ENCODE data around the gene GDF7. TPM values are rescaled to one million over a fixed set of nuclear protein-coding genes. Genes with fewer than 3 reads are reported as not detected.

GDF7 gene
- total and polyA plus RNA-seq, 2 experiments from 2014 or later, result 0.24 to 0.37 TPM

GRCh38 chr2:20618886-20619521 is 47.9 kb upstream of the GDF7 start:
- Histone ChIP-seq H3K79me2 (no peaks in the 10 kb centered on the region), H3K9me3 (ENCODE audit: low read depth) (no peaks in the 10 kb centered on the region), H3K9me2 (replicated peaks; ENCODE audit: insufficient read depth) (no peaks in the 10 kb centered on the region), H3K27ac (peak overlapping the region; percentile 96), H3K36me3 (replicated peaks; ENCODE audit: insufficient read depth, low read depth) (no peaks in the 10 kb centered on the region), H3K4me3 (no peak overlapping the region), H4K20me1 (ENCODE audit: insufficient read depth, poor library complexity, severe bottlenecking) (no peaks in the 10 kb centered on the region), H3K27me3 (no peaks in the 10 kb centered on the region), H3K4me2 (no peak overlapping the region), H3K4me1 (ENCODE audit: insufficient read depth) (peaks cover 42% of the 10 kb centered on the region), H2AFZ (no peak overlapping the region)
- DNase-seq (ENCODE audit: low spot score), result no peak
- 90% methylated on average over 15 of the region's 15 CpGs for WGBS (ENCODE audit: low lambda C conversion rate, missing lambda C conversion rate)
- no peak for TF ChIP-seq EZH2 (IDR thresholded peaks at IDR 0.05; ENCODE audit: borderline replicate concordance)
- TF ChIP-seq EZH2phosphoT487 (IDR thresholded peaks at IDR 0.05; ENCODE audit: low read depth, severe bottlenecking, unreplicated experiment), result no peak
- no peak for TF ChIP-seq CTCF (IDR thresholded peaks at IDR 0.05; ENCODE audit: poor library complexity)

GRCh38 chr2:20619624-20620024 is 47.3 kb upstream of the GDF7 start:
- Histone ChIP-seq H3K27me3 (no peaks in the 10 kb centered on the region), H3K4me1 (ENCODE audit: insufficient read depth) (peaks cover 37% of the 10 kb centered on the region), H3K36me3 (replicated peaks; ENCODE audit: insufficient read depth, low read depth) (no peaks in the 10 kb centered on the region), H3K9me3 (ENCODE audit: low read depth) (no peaks in the 10 kb centered on the region), H4K20me1 (ENCODE audit: insufficient read depth, poor library complexity, severe bottlenecking) (no peaks in the 10 kb centered on the region), H3K4me2 (no peak overlapping the region), H3K4me3 (no peak overlapping the region), H3K9me2 (replicated peaks; ENCODE audit: insufficient read depth) (no peaks in the 10 kb centered on the region), H3K79me2 (no peaks in the 10 kb centered on the region), H2AFZ (no peak overlapping the region), H3K27ac (peak overlapping the region; percentile 96)
- WGBS (ENCODE audit: low lambda C conversion rate, missing lambda C conversion rate), result 89% methylated on average over 13 of the region's 13 CpGs
- TF ChIP-seq EZH2phosphoT487 (IDR thresholded peaks at IDR 0.05; ENCODE audit: low read depth, severe bottlenecking, unreplicated experiment) (no peak), EZH2 (IDR thresholded peaks at IDR 0.05; ENCODE audit: borderline replicate concordance) (no peak), CTCF (IDR thresholded peaks at IDR 0.05; ENCODE audit: poor library complexity) (no peak)
- DNase-seq (ENCODE audit: low spot score), result no peak

GRCh38 chr2:20620271-20620681 is 46.7 kb upstream of the GDF7 start:
- Histone ChIP-seq H3K36me3 (replicated peaks; ENCODE audit: insufficient read depth, low read depth) (no peaks in the 10 kb centered on the region), H3K79me2 (no peaks in the 10 kb centered on the region), H3K4me1 (ENCODE audit: insufficient read depth) (peaks cover 31% of the 10 kb centered on the region), H3K27me3 (no peaks in the 10 kb centered on the region), H3K4me3 (no peak overlapping the region), H3K4me2 (no peak overlapping the region), H4K20me1 (ENCODE audit: insufficient read depth, poor library complexity, severe bottlenecking) (no peaks in the 10 kb centered on the region), H3K27ac (no peak overlapping the region), H2AFZ (no peak overlapping the region), H3K9me2 (replicated peaks; ENCODE audit: insufficient read depth) (no peaks in the 10 kb centered on the region), H3K9me3 (ENCODE audit: low read depth) (no peaks in the 10 kb centered on the region)
- no peak for DNase-seq (ENCODE audit: low spot score)
- 88% methylated on average over 8 of the region's 8 CpGs for WGBS (ENCODE audit: low lambda C conversion rate, missing lambda C conversion rate)
- TF ChIP-seq EZH2 (IDR thresholded peaks at IDR 0.05; ENCODE audit: borderline replicate concordance) (no peak), CTCF (IDR thresholded peaks at IDR 0.05; ENCODE audit: poor library complexity) (no peak), EZH2phosphoT487 (IDR thresholded peaks at IDR 0.05; ENCODE audit: low read depth, severe bottlenecking, unreplicated experiment) (no peak)

Measured in hepatocyte (in vitro differentiated cells).